Measurements from ENCODE around the gene HHAT. TPM values are rescaled to one million over a fixed set of nuclear protein-coding genes. Genes with fewer than 3 reads are reported as not detected.

Gene HHAT
- total and polyA plus RNA-seq, 2 donors (not counting 3 experiments of a cell fraction or from before 2014, with no cell fraction given) = 2.4 to 4.3 TPM

- Histone ChIP-seq H3K9ac (replicated peaks; ENCODE audit: extremely low read depth, insufficient read depth, low read length) (no peak overlapping the region), H3K4me3 (replicated peaks in 1 of 3; ENCODE audit: insufficient read depth in 1 of 3, low read depth in 1 of 3, low read length in 3 of 3) (no peak overlapping the region)
- POLR2A ChIA-PET = no interaction called here
Observed at GRCh38 chr1:210294999-210295745, 33.5 kb upstream of the HHAT start.

More at GRCh38 chr1:210294999-210295745, 33.5 kb upstream of the HHAT start:
- intact Hi-C loops (cut with micrococcal nuclease) (no loop called here), dilution Hi-C loops (cut with MboI; ENCODE audit: extremely low pct_ligation_motif_present, low sequenced_read_pairs) (no loop called here)
- no peak overlapping the region for H3K27ac ChIP-seq (ENCODE audit: insufficient read depth, low read depth, low read length)
- H3K36me3 ChIP-seq (ENCODE audit: control insufficient read depth in 2 of 2, extremely low read depth in 1 of 2, insufficient read depth in 2 of 2, low read length in 2 of 2) = no peaks in the 10 kb centered on the region
- TF ChIP-seq POLR2A (IDR thresholded peaks at IDR 0.05; ENCODE audit: low read depth, low read length) = no peak
- TF ChIP-seq EZH2 (IDR thresholded peaks at IDR 0.05; ENCODE audit: borderline replicate concordance, low read depth, low read length, severe bottlenecking) = no peak
- TF ChIP-seq MYC (IDR thresholded peaks at IDR 0.05; ENCODE audit: low read depth, low read length) = no peak
- TF ChIP-seq POLR2AphosphoS5 (IDR thresholded peaks at IDR 0.05; ENCODE audit: insufficient read depth, low read depth, low read length) = no peak
- TF ChIP-seq MAX (IDR thresholded peaks at IDR 0.05; ENCODE audit: insufficient read depth, insufficient read length) = no peak
- no peak for TF ChIP-seq JUN (IDR thresholded peaks at IDR 0.05; ENCODE audit: borderline replicate concordance, insufficient read depth, insufficient read length, low read depth)
- no peak for TF ChIP-seq GATA2 (IDR thresholded peaks at IDR 0.05; ENCODE audit: insufficient read depth, insufficient read length, low read depth, low read length)
- no peak for TF ChIP-seq CTCF (IDR thresholded peaks at IDR 0.05; ENCODE audit: extremely low read depth in 1 of 2, insufficient read depth in 1 of 2, low read depth in 1 of 2, low read length in 2 of 2)
- no peak for TF ChIP-seq FOS (IDR thresholded peaks at IDR 0.05; ENCODE audit: borderline replicate concordance, insufficient read depth, low read length)
- H3K4me1 ChIP-seq (ENCODE audit: control insufficient read depth, extremely low read depth, insufficient read depth, low read length) = no peaks in the 10 kb centered on the region
- DNase-seq (ENCODE audit: low read depth, low spot score) (no peak), FAIRE-seq (no peak)
- no TSS peak for BruUV-seq (replicated peaks)
- H2AFZ ChIP-seq (ENCODE audit: low read depth, low read length) = no peak overlapping the region
- peaks cover 26 to 28% of the 10 kb centered on the region in 2 experiments for H3K27me3 ChIP-seq (ENCODE audit: control insufficient read depth in 2 of 2, insufficient read depth in 2 of 2, low read length in 2 of 2)
- no peaks in the 10 kb centered on the region for H3K79me2 ChIP-seq (ENCODE audit: control insufficient read depth, insufficient read depth, low read length)
- no peaks in the 10 kb centered on the region for H3K9me3 ChIP-seq (replicated peaks; ENCODE audit: control insufficient read depth, insufficient read depth, low read length)
- CTCF ChIA-PET = interaction anchor here (1.0 to 1.4 kb wide), 3 partner anchors 16 to 151 kb away, joined by 3 read pairs; no protein-coding TSS in a partner anchor
- no peaks in the 10 kb centered on the region for H3K9me1 ChIP-seq (replicated peaks; ENCODE audit: control insufficient read depth, extremely low read depth, insufficient read depth, low read length)
- H4K20me1 ChIP-seq (replicated peaks; ENCODE audit: control insufficient read depth, extremely low read depth, insufficient read depth, low read length) = no peaks in the 10 kb centered on the region
- no peak overlapping the region for H3K4me2 ChIP-seq (ENCODE audit: insufficient read depth, low read length)
